Ishikawa (cell line): Measurements from ENCODE around the gene OLFML2B.

Experiments
- CEBPB ChIP-seq: IDR thresholded peaks from 2 replicates; pipeline ENCODE4 v1.6.1; 2012
- CREB1 ChIP-seq: IDR thresholded peaks from 2 replicates; pipeline ENCODE4 v1.6.1; 2012; ENCODE audit warnings: low read depth
- EGR1 ChIP-seq: IDR thresholded peaks from 2 replicates; pipeline ENCODE4 v1.6.1; 2012
- EP300 ChIP-seq: IDR thresholded peaks from 2 replicates; pipeline ENCODE4 v1.6.1; 2012; ENCODE audit warnings: borderline replicate concordance
- FOXM1 ChIP-seq: IDR thresholded peaks from 2 replicates; pipeline ENCODE4 v1.6.1; 2012; ENCODE audit warnings: low read depth, borderline replicate concordance
- MAX ChIP-seq: IDR thresholded peaks from 2 replicates; pipeline ENCODE4 v1.6.1; 2012
- NFIC ChIP-seq: IDR thresholded peaks from 2 replicates; pipeline ENCODE4 v1.6.1; 2012
- RAD21 ChIP-seq: IDR thresholded peaks from 2 replicates; pipeline ENCODE4 v1.6.1; 2012; ENCODE audit warnings: low read depth
- REST ChIP-seq: IDR thresholded peaks from 2 replicates; pipeline ENCODE4 v1.6.1; 2012; ENCODE audit warnings: low read depth, mild to moderate bottlenecking
- TAF1 ChIP-seq: IDR thresholded peaks from 2 replicates; pipeline ENCODE4 v1.6.1; 2012; ENCODE audit warnings: low read depth, mild to moderate bottlenecking
- TCF12 ChIP-seq: IDR thresholded peaks from 2 replicates; pipeline ENCODE4 v1.6.1; 2012; ENCODE audit warnings: low read depth
- TEAD4 ChIP-seq: IDR thresholded peaks from 2 replicates; pipeline ENCODE4 v1.6.1; 2012
- USF1 ChIP-seq: IDR thresholded peaks from 2 replicates; pipeline ENCODE4 v1.6.1; 2012
- YY1 ChIP-seq: IDR thresholded peaks from 2 replicates; pipeline ENCODE4 v1.6.1; 2012; ENCODE audit warnings: low read depth
- ZBTB7A ChIP-seq: IDR thresholded peaks from 2 replicates; pipeline ENCODE4 v1.6.1; 2012; ENCODE audit warnings: low read depth

OLFML2B gene

GRCh38 chr1:161970036-161970435, 53.6 kb downstream of the OLFML2B start:
- TF ChIP-seq YY1 (no peak), MAX (no peak), TEAD4 (no peak)

GRCh38 chr1:161966067-161966466, 57.6 kb downstream of the OLFML2B start:
- TF ChIP-seq CREB1 = no peak
- TF ChIP-seq CEBPB = no peak
- no peak for TF ChIP-seq TEAD4
- TF ChIP-seq EP300 = no peak
- TF ChIP-seq MAX = no peak
- TF ChIP-seq TAF1 = no peak
- TF ChIP-seq ZBTB7A = no peak
- no peak for TF ChIP-seq YY1
- no peak for TF ChIP-seq NFIC
- no peak for TF ChIP-seq EGR1
- TF ChIP-seq TCF12 = no peak
- TF ChIP-seq RAD21 = no peak
- TF ChIP-seq USF1 = no peak
- TF ChIP-seq FOXM1 = no peak

GRCh38 chr1:161962091-161962887, 61.4 kb downstream of the OLFML2B start:
- TF ChIP-seq EGR1 = no peak

GRCh38 chr1:161958425-161958824, 65.2 kb downstream of the OLFML2B start:
- TF ChIP-seq MAX = no peak
- no peak for TF ChIP-seq FOXM1
- no peak for TF ChIP-seq TEAD4
- no peak for TF ChIP-seq ZBTB7A
- TF ChIP-seq REST = no peak
- TF ChIP-seq EP300 = no peak
- no peak for TF ChIP-seq RAD21
- TF ChIP-seq TAF1 = no peak
- TF ChIP-seq CEBPB = no peak
- no peak for TF ChIP-seq NFIC
- no peak for TF ChIP-seq TCF12
- no peak for TF ChIP-seq CREB1
- no peak for TF ChIP-seq YY1

GRCh38 chr1:161956930-161957329, 66.7 kb downstream of the OLFML2B start:
- TF ChIP-seq TAF1 = no peak
- TF ChIP-seq MAX = no peak
- TF ChIP-seq NFIC = no peak
- TF ChIP-seq TCF12 = no peak
- TF ChIP-seq RAD21 = no peak
- no peak for TF ChIP-seq CREB1
- no peak for TF ChIP-seq CEBPB
- no peak for TF ChIP-seq REST

- TF ChIP-seq USF1 (no peak), ZBTB7A (no peak), TCF12 (no peak), EP300 (no peak), REST (no peak), EGR1 (no peak), FOXM1 (no peak), TAF1 (no peak), MAX (no peak), TEAD4 (no peak), CEBPB (no peak), RAD21 (no peak), NFIC (no peak), YY1 (no peak), CREB1 (no peak)
These were observed 67.6 kb downstream of the OLFML2B start for GRCh38 chr1:161956097-161956496.
